ENCODE data around the gene SLC5A3. TPM values are rescaled to one million over a fixed set of nuclear protein-coding genes. Genes with fewer than 3 reads are reported as not detected.

Gene SLC5A3
- total RNA-seq, 2 experiments from 2014 or later: 22.2 to 31.5 TPM

DNA sequence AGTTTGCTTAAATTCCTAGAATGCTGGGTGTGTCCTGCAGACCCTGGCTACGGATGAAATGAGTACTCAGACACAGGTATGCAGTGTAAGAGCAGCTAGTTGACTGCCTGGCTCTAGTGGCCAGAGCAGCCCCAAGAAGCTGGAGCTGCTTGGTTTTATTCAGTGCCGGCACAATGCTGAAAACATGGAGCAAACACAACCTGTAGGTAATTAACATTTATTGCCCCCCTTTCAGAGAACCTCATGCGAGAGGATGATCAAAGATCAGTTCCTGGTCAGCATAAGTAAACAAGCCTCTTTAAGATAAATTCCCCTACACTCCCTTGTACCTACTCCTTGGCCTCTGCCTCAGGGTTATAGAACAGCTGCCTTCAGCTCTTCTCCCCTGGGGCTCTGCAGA, 43.2 kb downstream of the SLC5A3 start:
- H3K4me2 ChIP-seq (ENCODE audit: low read length): no peak overlapping the region
- intact Hi-C loops (cut with micrococcal nuclease; ENCODE audit: unreplicated experiment): no loop called here
- no peaks in the 10 kb centered on the region for H3K36me3 ChIP-seq (ENCODE audit: insufficient read depth, low read length)
- ChIA-PET CTCF (ENCODE audit: unreplicated experiment) (no interaction called here), POLR2A (no interaction called here)
- H2AFZ ChIP-seq (ENCODE audit: low read length): no peak overlapping the region
- H3K79me2 ChIP-seq (ENCODE audit: insufficient read depth, low read depth, low read length): peaks cover 3% of the 10 kb centered on the region; the same call in 1 of the 2 replicates
- TF ChIP-seq EZH2phosphoT487 (IDR thresholded peaks at IDR 0.05; ENCODE audit: borderline replicate concordance, low read depth, low read length) (no peak), CTCF (conservative IDR thresholded peaks at IDR 0.05; ENCODE audit: low read length) (no peak)
- no peak overlapping the region for H3K4me3 ChIP-seq (ENCODE audit: low read depth, low read length, poor library complexity, severe bottlenecking)
- no TSS peak for BruUV-seq (replicated peaks)
- no peaks in the 10 kb centered on the region for H3K4me1 ChIP-seq (ENCODE audit: insufficient read depth, low read length, poor library complexity, severe bottlenecking)
- H3K9me2 ChIP-seq (ENCODE audit: insufficient read depth, low read length): no peaks in the 10 kb centered on the region
- no peaks in the 10 kb centered on the region for H4K20me1 ChIP-seq (ENCODE audit: insufficient read depth, low read length)
- no peak for DNase-seq (ENCODE audit: low spot score)
- no peak overlapping the region for H3K27ac ChIP-seq (ENCODE audit: low read depth, low read length, poor library complexity, severe bottlenecking)
- no peaks in the 10 kb centered on the region for H3K9me3 ChIP-seq (ENCODE audit: low read length)

DNA sequence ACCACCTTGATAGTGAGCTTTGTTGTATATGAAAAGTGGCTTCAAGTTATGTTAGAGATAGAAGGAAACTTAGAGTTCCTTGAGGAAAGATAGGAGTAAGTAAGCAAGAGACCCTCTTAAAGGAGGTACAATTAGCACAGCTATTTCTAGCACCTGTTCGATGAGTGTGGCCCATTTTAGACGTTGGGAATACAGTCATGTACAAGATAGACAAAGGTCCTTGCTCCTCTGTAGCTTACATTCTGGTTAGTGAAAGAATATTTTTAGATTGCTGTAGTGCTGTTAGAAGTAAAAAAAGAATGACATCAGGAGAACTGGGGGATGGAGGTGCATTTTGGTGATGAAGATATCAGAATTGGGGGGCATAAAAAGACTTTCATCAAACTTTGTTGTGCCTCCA, 47.5 kb downstream of the SLC5A3 start:
- H3K4me2 ChIP-seq (ENCODE audit: low read length): no peak overlapping the region
- H3K36me3 ChIP-seq (ENCODE audit: insufficient read depth, low read length): peaks cover 11% of the 10 kb centered on the region; the same call in 1 of the 2 replicates
- no peaks in the 10 kb centered on the region for H3K9me3 ChIP-seq (ENCODE audit: low read length)
- intact Hi-C loops (cut with micrococcal nuclease; ENCODE audit: unreplicated experiment): no loop called here
- no peaks in the 10 kb centered on the region for H4K20me1 ChIP-seq (ENCODE audit: insufficient read depth, low read length)
- H2AFZ ChIP-seq (ENCODE audit: low read length): no peak overlapping the region
- no peaks in the 10 kb centered on the region for H3K9me2 ChIP-seq (ENCODE audit: insufficient read depth, low read length)
- BruUV-seq (replicated peaks): no TSS peak
- H3K27ac ChIP-seq (ENCODE audit: low read depth, low read length, poor library complexity, severe bottlenecking): no peak overlapping the region
- ChIA-PET CTCF (ENCODE audit: unreplicated experiment) (no interaction called here), POLR2A (interaction anchor here (1.0 to 2.6 kb wide), 2 partner anchors 13 to 20 kb away, joined by 5 to 7 read pairs; no protein-coding TSS in a partner anchor)
- TF ChIP-seq CTCF (conservative IDR thresholded peaks at IDR 0.05; ENCODE audit: low read length) (no peak), EZH2phosphoT487 (IDR thresholded peaks at IDR 0.05; ENCODE audit: borderline replicate concordance, low read depth, low read length) (no peak)
- no peaks in the 10 kb centered on the region for H3K4me1 ChIP-seq (ENCODE audit: insufficient read depth, low read length, poor library complexity, severe bottlenecking)
- peaks cover 14% of the 10 kb centered on the region; the same call in 1 of the 2 replicates for H3K79me2 ChIP-seq (ENCODE audit: insufficient read depth, low read depth, low read length)
- H3K4me3 ChIP-seq (ENCODE audit: low read depth, low read length, poor library complexity, severe bottlenecking): no peak overlapping the region
- no peak for DNase-seq (ENCODE audit: low spot score)

DNA sequence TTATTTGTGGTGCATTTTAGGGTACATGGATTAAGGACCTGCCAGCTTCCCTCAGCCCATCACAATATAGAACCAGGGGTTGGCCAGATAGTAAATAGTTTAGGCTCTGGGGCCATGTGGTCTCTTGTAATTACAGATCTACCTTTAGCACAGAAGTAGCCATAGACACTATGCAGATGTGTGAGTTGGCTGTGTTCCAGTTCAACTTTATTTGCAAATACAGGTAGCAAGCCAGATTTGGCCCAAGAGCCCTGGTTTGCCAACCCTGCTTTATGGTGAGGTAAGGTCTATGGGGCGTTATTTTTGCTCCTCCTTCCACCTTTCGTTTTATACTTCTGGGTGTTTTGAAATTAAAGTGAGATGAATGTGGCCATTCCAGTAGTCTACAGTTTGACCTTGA, 48.7 kb downstream of the SLC5A3 start:
- Histone ChIP-seq H3K4me2 (ENCODE audit: low read length) (no peak overlapping the region), H3K36me3 (ENCODE audit: insufficient read depth, low read length) (peaks cover 22% of the 10 kb centered on the region; the same call in 1 of the 2 replicates), H3K79me2 (ENCODE audit: insufficient read depth, low read depth, low read length) (peaks cover 14% of the 10 kb centered on the region; the same call in 1 of the 2 replicates), H2AFZ (ENCODE audit: low read length) (no peak overlapping the region), H3K9me2 (ENCODE audit: insufficient read depth, low read length) (no peaks in the 10 kb centered on the region), H4K20me1 (ENCODE audit: insufficient read depth, low read length) (no peaks in the 10 kb centered on the region), H3K9me3 (ENCODE audit: low read length) (no peaks in the 10 kb centered on the region), H3K4me3 (ENCODE audit: low read depth, low read length, poor library complexity, severe bottlenecking) (no peak overlapping the region), H3K4me1 (ENCODE audit: insufficient read depth, low read length, poor library complexity, severe bottlenecking) (no peaks in the 10 kb centered on the region), H3K27ac (ENCODE audit: low read depth, low read length, poor library complexity, severe bottlenecking) (no peak overlapping the region)
- ChIA-PET POLR2A (interaction anchor here (0.7 kb wide), 1 partner anchor 158 kb away, joined by 3 read pairs; no protein-coding TSS in a partner anchor), CTCF (ENCODE audit: unreplicated experiment) (no interaction called here)
- no peak for DNase-seq (ENCODE audit: low spot score)
- TF ChIP-seq EZH2phosphoT487 (IDR thresholded peaks at IDR 0.05; ENCODE audit: borderline replicate concordance, low read depth, low read length): no peak
- no peak for TF ChIP-seq CTCF (conservative IDR thresholded peaks at IDR 0.05; ENCODE audit: low read length)
- intact Hi-C loops (cut with micrococcal nuclease; ENCODE audit: unreplicated experiment): no loop called here
- BruUV-seq (replicated peaks): no TSS peak

Other genes starting within 250 kb of the SLC5A3 start
- gene ATP5PO, start 157.8 kb upstream of the SLC5A3 start, total RNA-seq (2014; rRNA removed; shearing (Covaris generic)): 180 and 210 TPM in 2 replicates
- 206 and 227 TPM in 2 replicates for gene ATP5PO, start 157.8 kb upstream of the SLC5A3 start, total RNA-seq (2022)
- 15.2 and 20.9 TPM in 2 replicates for gene MRPS6, start within 50 bp of the SLC5A3 start, total RNA-seq (2014; rRNA removed; shearing (Covaris generic))
- 56.1 and 64.7 TPM in 2 replicates for gene MRPS6, start within 50 bp of the SLC5A3 start, total RNA-seq (2022)

Data from OCI-LY7 (cell line).